ENCODE data around the gene ZNF407.

GRCh38 chr18:74826572-74826971 lies 228.9 kb downstream of the ZNF407 start:
- TF ChIP-seq CTCF (IDR thresholded peaks at IDR 0.05) (no peak), POLR2A (IDR thresholded peaks at IDR 0.05) (no peak)

Data from heart left ventricle (tissue), 13 donors.